ENCODE measurements around the gene ATP8A2.
A peak's percentile ranks its signal among the peaks of the same experiment; 100 is the strongest.

The ATP8A2 gene

DNA sequence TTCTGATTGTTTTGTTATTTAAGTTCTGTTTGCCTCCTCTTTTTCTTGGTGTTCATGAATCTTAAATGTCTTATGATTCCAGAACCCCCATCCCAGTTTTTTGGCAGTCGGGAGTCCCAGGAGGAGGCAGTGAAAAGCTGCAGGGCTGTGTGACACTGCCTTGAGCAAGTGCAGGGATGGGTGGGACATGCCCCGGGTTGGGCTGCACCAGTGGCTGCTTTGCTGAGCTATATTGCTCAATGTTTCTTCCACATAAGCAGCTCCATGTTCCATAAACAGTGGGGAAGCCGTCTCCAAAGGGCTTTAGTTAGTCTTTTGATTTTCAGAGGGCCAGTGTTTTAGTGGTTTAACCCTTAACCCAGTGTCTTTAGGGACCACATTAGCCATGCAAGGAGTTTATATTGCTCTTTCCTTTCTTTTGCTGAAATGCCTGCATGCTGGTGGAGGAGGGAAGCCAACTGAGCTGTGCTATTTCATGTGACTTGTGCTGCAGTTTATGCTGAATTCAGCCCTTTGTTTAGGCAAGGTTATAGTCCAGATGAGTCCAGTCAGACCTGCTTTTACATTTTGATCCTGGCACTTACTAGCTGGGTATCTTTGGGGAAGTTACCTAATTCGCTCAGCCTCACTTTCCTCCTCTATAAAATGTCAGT is 13.1 kb downstream of the ATP8A2 start:
- TF ChIP-seq ZFX (IDR thresholded peaks at IDR 0.05) (no peak), CTCF (conservative IDR thresholded peaks at IDR 0.05) (no peak)

GRCh38 chr13:25391932-25392331 is 20.2 kb downstream of the ATP8A2 start:
- TF ChIP-seq ZFX (IDR thresholded peaks at IDR 0.05) (no peak), CTCF (conservative IDR thresholded peaks at IDR 0.05) (no peak)
- no peak overlapping the region for H3K27ac ChIP-seq

More for the DNA sequence above, 13.1 kb downstream of the ATP8A2 start:
- H3K27ac ChIP-seq, result no peak overlapping the region

GRCh38 chr13:25394402-25395060 is 22.8 kb downstream of the ATP8A2 start:
- H3K27ac ChIP-seq, result no peak overlapping the region
- TF ChIP-seq ZFX (IDR thresholded peaks at IDR 0.05) (no peak), CTCF (conservative IDR thresholded peaks at IDR 0.05) (no peak)

- H3K27ac ChIP-seq, result no peak overlapping the region
- no peak for TF ChIP-seq ZFX (IDR thresholded peaks at IDR 0.05)
- TF ChIP-seq CTCF (conservative IDR thresholded peaks at IDR 0.05), result no peak
Measured at GRCh38 chr13:25397763-25398162, 26.0 kb downstream of the ATP8A2 start.

GRCh38 chr13:25400925-25401324 is 29.2 kb downstream of the ATP8A2 start:
- H3K27ac ChIP-seq, result no peak overlapping the region
- no peak for TF ChIP-seq ZFX (IDR thresholded peaks at IDR 0.05)
- no peak for TF ChIP-seq CTCF (conservative IDR thresholded peaks at IDR 0.05)

DNA sequence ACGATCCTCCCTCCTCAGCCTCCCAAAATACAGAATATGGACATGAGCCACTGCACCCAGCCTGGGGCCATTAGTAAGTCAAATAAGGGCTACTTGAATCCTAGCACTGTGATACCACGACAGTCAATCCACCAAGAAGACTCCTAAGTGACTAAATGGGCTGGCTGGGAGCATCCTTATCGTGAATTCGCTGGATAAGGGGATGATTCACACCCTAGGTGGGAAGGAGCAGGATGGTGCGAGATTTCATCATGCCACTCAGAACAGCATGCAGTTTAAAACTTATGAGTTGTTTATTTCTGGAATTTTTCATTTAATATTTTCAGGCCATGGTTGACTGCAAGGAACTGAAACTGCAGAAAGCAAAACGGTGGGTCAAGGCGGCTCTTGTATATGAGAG is 30.2 kb downstream of the ATP8A2 start:
- no peak overlapping the region for H3K27ac ChIP-seq
- TF ChIP-seq CTCF (conservative IDR thresholded peaks at IDR 0.05) (no peak), ZFX (IDR thresholded peaks at IDR 0.05) (no peak)

DNA sequence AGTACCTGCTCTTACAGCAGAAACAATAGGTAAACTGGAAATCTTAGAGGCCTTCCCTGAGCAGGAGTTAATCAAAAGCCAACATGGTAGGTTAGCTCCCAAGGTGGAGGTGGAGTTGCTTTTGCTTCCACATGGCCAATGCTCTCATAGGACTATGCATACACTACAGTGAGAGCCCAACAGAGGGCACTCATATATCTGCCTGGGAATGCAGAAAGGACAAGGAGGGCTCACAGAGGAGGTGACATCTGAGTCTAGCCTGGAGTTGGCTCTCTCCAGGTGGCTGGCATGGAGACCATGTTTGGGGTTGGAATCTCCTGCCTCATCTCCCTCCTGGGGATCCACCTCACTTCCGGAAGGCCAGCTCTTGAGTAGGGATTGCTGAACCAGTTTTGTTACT is 34.6 kb downstream of the ATP8A2 start:
- TF ChIP-seq ZFX (IDR thresholded peaks at IDR 0.05) (no peak), CTCF (conservative IDR thresholded peaks at IDR 0.05) (peak; percentile 71)
- no peak overlapping the region for H3K27ac ChIP-seq
